Bronchial epithelial cell (primary cell): ENCODE data around the gene LCK. TPM values are rescaled to one million over a fixed set of nuclear protein-coding genes. Genes with fewer than 3 reads are reported as not detected.

Experiments used
- DNase-seq: peaks from one replicate; pipeline ENCODE4 v3.0.0-alpha.2; 2010; ENCODE audit warnings: low read depth
- FAIRE-seq: peaks from 2 replicates; lab custom pipeline; 2011; peaks lifted over from hg19 to GRCh38; lab: Jason Lieb, UNC
- H3K27me3 ChIP-seq: 2 replicates; pipeline ENCODE4 v1.5.1; 2011; ENCODE audit warnings: low read length; ENCODE audit not compliant: control insufficient read depth, insufficient read depth
- H3K36me3 ChIP-seq: 2 replicates; pipeline ENCODE4 v1.5.1; 2011; ENCODE audit warnings: low read length; ENCODE audit not compliant: control insufficient read depth, insufficient read depth
- H3K4me3 ChIP-seq: 2 replicates; pipeline ENCODE4 v1.5.1; 2011; ENCODE audit warnings: mild to moderate bottlenecking, low read depth, low read length, control low read depth
- total RNA-seq: library from RNA; depleted of rRNA; stranded (reverse); fragments of >200 nt; gene quantifications from 2 replicates; pipeline ENCODE4 v1.2.1, GENCODE V29; 2014
- TF ChIP-seq, protein P1 (sequence below): IDR thresholded peaks from 2 replicates; pipeline ENCODE4 v1.5.1; 2011; ENCODE audit warnings: mild to moderate bottlenecking, moderate library complexity, low read length, control low read depth, inconsistent platforms; ENCODE audit not compliant: insufficient read depth, severe bottlenecking

LCK gene
- total RNA-seq, 1 donor from 2014 or later = not detected

- Histone ChIP-seq H3K4me3 (no peak overlapping the region), H3K27me3 (no peaks in the 10 kb centered on the region), H3K36me3 (peaks cover 13% of the 10 kb centered on the region)
- TF ChIP-seq, protein P1, sequence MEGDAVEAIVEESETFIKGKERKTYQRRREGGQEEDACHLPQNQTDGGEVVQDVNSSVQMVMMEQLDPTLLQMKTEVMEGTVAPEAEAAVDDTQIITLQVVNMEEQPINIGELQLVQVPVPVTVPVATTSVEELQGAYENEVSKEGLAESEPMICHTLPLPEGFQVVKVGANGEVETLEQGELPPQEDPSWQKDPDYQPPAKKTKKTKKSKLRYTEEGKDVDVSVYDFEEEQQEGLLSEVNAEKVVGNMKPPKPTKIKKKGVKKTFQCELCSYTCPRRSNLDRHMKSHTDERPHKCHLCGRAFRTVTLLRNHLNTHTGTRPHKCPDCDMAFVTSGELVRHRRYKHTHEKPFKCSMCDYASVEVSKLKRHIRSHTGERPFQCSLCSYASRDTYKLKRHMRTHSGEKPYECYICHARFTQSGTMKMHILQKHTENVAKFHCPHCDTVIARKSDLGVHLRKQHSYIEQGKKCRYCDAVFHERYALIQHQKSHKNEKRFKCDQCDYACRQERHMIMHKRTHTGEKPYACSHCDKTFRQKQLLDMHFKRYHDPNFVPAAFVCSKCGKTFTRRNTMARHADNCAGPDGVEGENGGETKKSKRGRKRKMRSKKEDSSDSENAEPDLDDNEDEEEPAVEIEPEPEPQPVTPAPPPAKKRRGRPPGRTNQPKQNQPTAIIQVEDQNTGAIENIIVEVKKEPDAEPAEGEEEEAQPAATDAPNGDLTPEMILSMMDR = peak; percentile 91
- FAIRE-seq = no peak
- peak; percentile 78 for DNase-seq
Observed at GRCh38 chr1:32215629-32216480, 35.2 kb upstream of the LCK start.

DNA sequence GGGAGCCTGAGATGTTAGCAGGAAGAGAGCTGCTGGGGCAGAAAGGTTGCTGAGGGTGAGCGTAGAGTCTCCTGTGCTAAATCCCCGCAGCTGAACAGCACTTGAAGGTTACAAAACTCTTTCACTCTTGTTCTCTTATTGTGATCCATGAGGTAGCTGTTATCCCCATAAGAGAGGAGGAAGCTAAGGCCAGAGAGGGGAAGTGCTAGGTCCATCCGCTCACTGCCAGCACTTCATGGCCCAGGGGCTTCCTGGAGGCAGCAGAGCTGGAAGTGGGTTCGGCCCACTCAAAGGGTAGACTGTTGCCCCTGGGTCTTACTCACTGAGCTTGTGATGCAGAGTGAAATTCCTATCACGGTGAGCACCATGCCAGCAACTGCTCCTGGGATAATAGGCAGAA is 34.5 kb upstream of the LCK start:
- H3K36me3 ChIP-seq = peaks cover 13% of the 10 kb centered on the region
- no peak overlapping the region for H3K4me3 ChIP-seq
- no peaks in the 10 kb centered on the region for H3K27me3 ChIP-seq
- DNase-seq (no peak), FAIRE-seq (no peak)
- TF ChIP-seq, protein P1 = no peak

DNA sequence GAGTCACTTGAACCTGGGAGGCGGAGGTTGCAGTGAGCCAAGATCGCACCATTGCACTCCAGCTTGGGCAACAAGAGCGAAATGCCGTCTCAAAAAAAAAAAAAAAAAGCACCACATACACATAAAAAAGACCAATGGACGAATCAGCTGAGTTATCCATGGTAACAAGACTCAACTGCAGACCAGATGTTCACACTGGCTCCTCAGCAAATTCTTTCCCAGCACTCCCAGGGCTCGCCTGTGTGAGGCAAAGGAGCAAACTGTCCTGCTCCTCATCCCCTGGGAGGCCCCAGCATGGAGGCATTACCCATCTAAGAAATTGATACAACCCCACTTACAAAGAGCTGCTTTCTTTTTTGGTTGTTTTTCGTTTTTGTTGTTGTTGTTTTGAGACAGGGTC is 32.0 kb upstream of the LCK start:
- TF ChIP-seq, protein P1 = no peak
- Histone ChIP-seq H3K36me3 (peaks cover 17% of the 10 kb centered on the region), H3K27me3 (no peaks in the 10 kb centered on the region), H3K4me3 (no peak overlapping the region)
- FAIRE-seq (no peak), DNase-seq (no peak)

- Histone ChIP-seq H3K4me3 (peak overlapping the region; percentile 94), H3K27me3 (no peaks in the 10 kb centered on the region), H3K36me3 (peaks cover 14% of the 10 kb centered on the region)
- DNase-seq = no peak
- TF ChIP-seq, protein P1 = no peak
- FAIRE-seq = no peak
Observed at GRCh38 chr1:32220746-32221580, 30.1 kb upstream of the LCK start.

DNA sequence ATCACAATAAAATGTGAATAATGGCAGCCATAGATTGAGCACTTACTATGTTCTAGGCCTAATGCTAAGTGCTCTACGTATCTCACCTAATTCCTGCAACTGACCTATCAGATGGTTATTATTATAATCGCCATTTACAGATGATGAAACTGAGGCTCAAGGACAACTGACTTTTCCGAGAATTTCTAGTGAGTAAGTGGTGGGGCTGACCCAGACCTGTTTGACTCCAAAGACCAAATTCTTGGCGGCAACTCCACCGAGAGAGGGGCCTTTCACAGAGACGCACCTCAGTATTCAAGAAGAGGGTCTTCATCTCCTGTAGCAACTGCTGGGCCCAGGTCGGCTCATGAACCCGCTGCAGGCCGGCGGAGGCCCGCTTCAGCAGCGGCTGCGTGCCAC is 29.5 kb upstream of the LCK start:
- TF ChIP-seq, protein P1 = no peak
- Histone ChIP-seq H3K4me3 (peak overlapping the region; percentile 94), H3K27me3 (no peaks in the 10 kb centered on the region), H3K36me3 (peaks cover 17% of the 10 kb centered on the region)
- FAIRE-seq (no peak), DNase-seq (no peak)
